Stimulated activated CD4-positive, alpha-beta T cell treated with anti-CD3 and anti-CD28 coated beads, Interleukin-4, amount 100 ng/mL, for 1 hour (primary cell): Measurements from ENCODE around the gene TDP1.
"Not testable (repeated sequence)": the region's sequence is repeated elsewhere in the genome, so short reads cannot be mapped to it uniquely, and the experiment has no call there.

Source experiments
- DNase-seq: peaks from one replicate; pipeline ENCODE4 v3.0.0-alpha.2; 2020

The TDP1 gene

GRCh38 chr14:89992273-89992672 lies 36.5 kb downstream of the TDP1 start:
- no peak for DNase-seq

GRCh38 chr14:89996963-89997362 lies 41.2 kb downstream of the TDP1 start:
- DNase-seq: no peak

GRCh38 chr14:90000935-90001334 lies 45.2 kb downstream of the TDP1 start:
- DNase-seq: no peak

- no peak for DNase-seq
These were observed 48.0 kb downstream of the TDP1 start for GRCh38 chr14:90003526-90004307.

GRCh38 chr14:90005441-90005840 lies 49.7 kb downstream of the TDP1 start:
- no peak for DNase-seq

GRCh38 chr14:90005939-90006530 lies 50.3 kb downstream of the TDP1 start:
- DNase-seq: no peak

GRCh38 chr14:90017371-90017770 lies 61.6 kb downstream of the TDP1 start:
- no peak for DNase-seq

- no peak for DNase-seq
These were observed 64.2 kb downstream of the TDP1 start for GRCh38 chr14:90019824-90020523.

- no peak for DNase-seq
These were observed 67.6 kb downstream of the TDP1 start for GRCh38 chr14:90023176-90023896.

- DNase-seq: no peak
These were observed 69.2 kb downstream of the TDP1 start for GRCh38 chr14:90024910-90025309.

GRCh38 chr14:90026608-90027007 lies 70.9 kb downstream of the TDP1 start:
- DNase-seq: not testable (repeated sequence)

GRCh38 chr14:90027842-90028241 lies 72.1 kb downstream of the TDP1 start:
- no peak for DNase-seq

- DNase-seq: no peak
These were observed 78.4 kb downstream of the TDP1 start for GRCh38 chr14:90034156-90034555.

GRCh38 chr14:90034835-90035525 lies 79.3 kb downstream of the TDP1 start:
- no peak for DNase-seq

GRCh38 chr14:90039253-90040010 lies 83.7 kb downstream of the TDP1 start:
- no peak for DNase-seq

GRCh38 chr14:90040411-90040810 lies 84.7 kb downstream of the TDP1 start:
- no peak for DNase-seq

- DNase-seq: no peak
These were observed 86.9 kb downstream of the TDP1 start for GRCh38 chr14:90042496-90043252.

GRCh38 chr14:90045616-90046015 lies 89.9 kb downstream of the TDP1 start:
- DNase-seq: no peak

- DNase-seq: no peak
These were observed 93.7 kb downstream of the TDP1 start for GRCh38 chr14:90049390-90049789.

GRCh38 chr14:90050271-90050670 lies 94.5 kb downstream of the TDP1 start:
- DNase-seq: no peak

GRCh38 chr14:90053044-90053443 lies 97.3 kb downstream of the TDP1 start:
- DNase-seq: no peak
